H9 (cell line): Measurements from ENCODE around the gene EML3. TPM values are rescaled to one million over a fixed set of nuclear protein-coding genes. Genes with fewer than 3 reads are reported as not detected.

Experiments used
- DNase-seq: peaks from one replicate; pipeline ENCODE4 v3.0.0-alpha.2; 2017
- H2AFZ ChIP-seq: one replicate; pipeline ENCODE4 v1.6.1; 2013; ENCODE audit warnings: mild to moderate bottlenecking, low read length, control low read depth, moderate library complexity
- H2AK5ac ChIP-seq: 2 replicates; pipeline ENCODE4 v1.6.1; 2013; ENCODE audit warnings: low read length, control low read depth, mixed read lengths; ENCODE audit not compliant: insufficient read length
- H2BK120ac ChIP-seq: one replicate; pipeline ENCODE4 v1.6.1; 2013; ENCODE audit warnings: low read depth, mild to moderate bottlenecking, low read length, control low read depth, inconsistent platforms; ENCODE audit not compliant: poor library complexity, severe bottlenecking
- H2BK12ac ChIP-seq: 2 replicates; pipeline ENCODE4 v1.6.1; 2013; ENCODE audit warnings: low read length, control low read depth, mixed read lengths, low read depth; ENCODE audit not compliant: insufficient read length
- H2BK15ac ChIP-seq: 2 replicates; pipeline ENCODE4 v1.6.1; 2013; ENCODE audit warnings: low read depth, low read length, control low read depth
- H2BK20ac ChIP-seq: one replicate; pipeline ENCODE4 v1.6.1; 2013; ENCODE audit warnings: low read depth, mild to moderate bottlenecking, low read length, control low read depth, inconsistent platforms; ENCODE audit not compliant: poor library complexity, severe bottlenecking
- H2BK5ac ChIP-seq: 2 replicates; pipeline ENCODE4 v1.6.1; 2013; ENCODE audit warnings: low read length, control low read depth, mixed read lengths; ENCODE audit not compliant: insufficient read length
- H3K14ac ChIP-seq: 2 replicates; pipeline ENCODE4 v1.6.1; 2013; ENCODE audit warnings: low read length, control low read depth; ENCODE audit not compliant: insufficient read depth
- H3K18ac ChIP-seq: 2 replicates; pipeline ENCODE4 v1.6.1; 2013; ENCODE audit warnings: low read depth, mild to moderate bottlenecking, mixed read lengths, low read length, control low read depth; ENCODE audit not compliant: insufficient read length
- H3K23ac ChIP-seq: 2 replicates; pipeline ENCODE4 v1.6.1; 2013; ENCODE audit warnings: low read length, control low read depth, mixed read lengths, low read depth; ENCODE audit not compliant: insufficient read length
- H3K23me2 ChIP-seq: 2 replicates; pipeline ENCODE4 v1.6.1; 2013; ENCODE audit warnings: low read depth, mild to moderate bottlenecking, mixed read lengths, low read length, control low read depth; ENCODE audit not compliant: insufficient read length, poor library complexity, severe bottlenecking
- H3K27ac ChIP-seq: 2 replicates; pipeline ENCODE4 v1.5.1; 2013; ENCODE audit warnings: low read length, control low read depth, mixed read lengths, low read depth; ENCODE audit not compliant: insufficient read length
- H3K27me3 ChIP-seq: 2 replicates; pipeline ENCODE4 v1.6.1; 2013; ENCODE audit warnings: low read length, control low read depth, inconsistent platforms; ENCODE audit not compliant: insufficient read depth
- H3K4ac ChIP-seq: 2 replicates; pipeline ENCODE4 v1.6.1; 2013; ENCODE audit warnings: low read depth, mild to moderate bottlenecking, control low read depth, inconsistent platforms, low read length, moderate library complexity
- H3K4me1 ChIP-seq: 2 replicates; pipeline ENCODE4 v1.6.1; 2013; ENCODE audit warnings: low read length, control low read depth, inconsistent platforms; ENCODE audit not compliant: insufficient read depth
- H3K4me2 ChIP-seq: 2 replicates; pipeline ENCODE4 v1.6.1; 2013; ENCODE audit warnings: low read length, control low read depth, mixed read lengths; ENCODE audit not compliant: insufficient read length, insufficient read depth
- H3K56ac ChIP-seq: 2 replicates; pipeline ENCODE4 v1.6.1; 2013; ENCODE audit warnings: low read depth, mild to moderate bottlenecking, mixed read lengths, low read length, control low read depth; ENCODE audit not compliant: insufficient read length
- H3K79me1 ChIP-seq: 2 replicates; pipeline ENCODE4 v1.6.1; 2013; ENCODE audit warnings: low read depth, mild to moderate bottlenecking, moderate library complexity, low read length, control low read depth, inconsistent platforms; ENCODE audit not compliant: insufficient read depth, poor library complexity, severe bottlenecking
- H3K79me2 ChIP-seq: 2 replicates; pipeline ENCODE4 v1.6.1; 2013; ENCODE audit warnings: low read length, control low read depth, inconsistent platforms; ENCODE audit not compliant: insufficient read depth
- H3K9ac ChIP-seq: 2 replicates; pipeline ENCODE4 v1.6.1; 2013; ENCODE audit warnings: low read length, control low read depth, mixed read lengths; ENCODE audit not compliant: insufficient read length; ENCODE audit errors: extremely low read depth
- H3K9me3 ChIP-seq: one replicate; pipeline ENCODE4 v1.6.1; 2013; ENCODE audit warnings: low read depth, low read length, inconsistent platforms; ENCODE audit not compliant: control insufficient read depth
- H3T11ph ChIP-seq: one replicate; pipeline ENCODE4 v1.6.1; 2013; ENCODE audit warnings: mild to moderate bottlenecking, low read length, control low read depth, inconsistent platforms
- H4K20me1 ChIP-seq: one replicate; pipeline ENCODE4 v1.6.1; 2013; ENCODE audit not compliant: control insufficient read depth, insufficient read length, insufficient read depth
- H4K5ac ChIP-seq: 2 replicates; pipeline ENCODE4 v1.6.1; 2013; ENCODE audit warnings: low read depth, mild to moderate bottlenecking, mixed read lengths, low read length, control low read depth; ENCODE audit not compliant: insufficient read length
- H4K8ac ChIP-seq: replicated peaks from 2 replicates; pipeline ENCODE4 v1.6.1; 2013; ENCODE audit warnings: low read length, control low read depth, mixed read lengths, low read depth; ENCODE audit not compliant: insufficient read length
- H4K91ac ChIP-seq: 2 replicates; pipeline ENCODE4 v1.6.1; 2013; ENCODE audit warnings: low read depth, mild to moderate bottlenecking, moderate library complexity, mixed read lengths, low read length, control low read depth; ENCODE audit not compliant: insufficient read length
- H3K27ac Mint-ChIP-seq, 3 experiments: 2 replicates in 2 of 3; 3 replicates in 1 of 3; pipeline ENCODE4 v1.8.0; 2020 to 2021; ENCODE audit warnings: mixed read lengths in 3 of 3, mild to moderate bottlenecking in 1 of 3, moderate library complexity in 1 of 3
- H3K27me3 Mint-ChIP-seq: 2 replicates; pipeline ENCODE4 v1.8.0; 2021; ENCODE audit warnings: low read depth, mild to moderate bottlenecking, moderate library complexity, mixed read lengths
- H3K36me3 Mint-ChIP-seq, 3 experiments: 2 replicates in 2 of 3; 3 replicates in 1 of 3; pipeline ENCODE4 v1.8.0; 2020 to 2021; ENCODE audit warnings: low read depth in 3 of 3, mixed read lengths in 3 of 3; ENCODE audit not compliant: insufficient read depth in 1 of 3
- H3K4me1 Mint-ChIP-seq, 2 experiments: 2 replicates each; pipeline ENCODE4 v1.8.0; 2020; ENCODE audit warnings: mixed read lengths in 2 of 2
- H3K4me3 Mint-ChIP-seq, 2 experiments: 2 replicates in 1 of 2; 3 replicates in 1 of 2; pipeline ENCODE4 v1.8.0; 2020 to 2021; ENCODE audit warnings: mild to moderate bottlenecking in 2 of 2, mixed read lengths in 2 of 2, moderate library complexity in 1 of 2
- H3K9me3 Mint-ChIP-seq, 2 experiments: 2 replicates in 1 of 2; 3 replicates in 1 of 2; pipeline ENCODE4 v1.8.0; 2020; ENCODE audit warnings: mild to moderate bottlenecking in 2 of 2, mixed read lengths in 2 of 2, moderate library complexity in 1 of 2
- WGBS: extraction: QIAGEN DNeasy Blood & Tissue Kit; methylation state at CpG from one replicate; pipeline ENCODE4 v1.1.7; 2013; ENCODE audit warnings: missing lambda C conversion rate, low lambda C conversion rate, mixed read lengths; ENCODE audit not compliant: insufficient read length; ENCODE audit errors: extremely low coverage; 5-methylcytosine and 5-hydroxymethylcytosine counted together
- total RNA-seq: library from RNA; stranded (reverse); gene quantifications from 2 replicates; pipeline ENCODE4 v1.2.1, GENCODE V29; 2021
- TF ChIP-seq, protein P1 (sequence below): fragments of 200-600 bp; sonication (generic); conservative IDR thresholded peaks from 3 replicates; pipeline ENCODE4 v1.8.0; 2021; ENCODE audit warnings: antibody characterized with exemption, mild to moderate bottlenecking

EML3 gene
- total RNA-seq, 1 experiment from 2014 or later, result 35.3 TPM

DNA sequence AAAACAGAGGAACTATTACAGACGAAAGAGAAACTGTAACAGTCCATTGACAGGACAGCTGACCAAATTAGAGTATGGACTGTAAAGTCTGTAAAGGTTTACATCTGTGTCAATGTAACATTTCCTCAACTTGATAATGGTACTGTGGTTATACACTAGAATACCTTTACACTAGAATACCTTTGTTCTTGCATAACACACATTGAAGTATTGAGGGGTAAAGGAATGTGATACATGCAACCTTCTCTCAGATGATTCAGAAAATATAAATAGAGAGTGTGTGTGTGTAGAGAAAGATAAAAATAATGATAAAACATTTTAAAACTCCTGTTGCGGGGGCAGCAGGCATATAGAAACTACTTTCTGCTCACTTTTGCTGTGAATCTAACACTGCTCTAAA lies 33.3 kb downstream of the EML3 start:
- Histone ChIP-seq H3K4ac (no peak overlapping the region), H3K14ac (no peak overlapping the region), H3K79me2 (no peaks in the 10 kb centered on the region), H2BK120ac (no peak overlapping the region), H3K23ac (no peak overlapping the region), H4K20me1 (no peaks in the 10 kb centered on the region), H3K27ac (no peak overlapping the region), H2AK5ac (no peak overlapping the region), H3K23me2 (peaks cover 5% of the 10 kb centered on the region), H3K4me2 (no peak overlapping the region), H2BK12ac (no peak overlapping the region), H3K9ac (no peak overlapping the region), H2BK5ac (no peak overlapping the region), H4K8ac (no peak overlapping the region), H3K4me1 (no peaks in the 10 kb centered on the region), H2BK20ac (no peak overlapping the region), H3K18ac (no peak overlapping the region), H3K56ac (no peak overlapping the region), H2BK15ac (no peak overlapping the region), H3T11ph (no peak overlapping the region), H3K27me3 (no peaks in the 10 kb centered on the region), H3K79me1 (no peaks in the 10 kb centered on the region), H4K91ac (no peak overlapping the region), H2AFZ (no peak overlapping the region), H4K5ac (no peak overlapping the region), H3K9me3 (no peaks in the 10 kb centered on the region)
- TF ChIP-seq, protein P1, sequence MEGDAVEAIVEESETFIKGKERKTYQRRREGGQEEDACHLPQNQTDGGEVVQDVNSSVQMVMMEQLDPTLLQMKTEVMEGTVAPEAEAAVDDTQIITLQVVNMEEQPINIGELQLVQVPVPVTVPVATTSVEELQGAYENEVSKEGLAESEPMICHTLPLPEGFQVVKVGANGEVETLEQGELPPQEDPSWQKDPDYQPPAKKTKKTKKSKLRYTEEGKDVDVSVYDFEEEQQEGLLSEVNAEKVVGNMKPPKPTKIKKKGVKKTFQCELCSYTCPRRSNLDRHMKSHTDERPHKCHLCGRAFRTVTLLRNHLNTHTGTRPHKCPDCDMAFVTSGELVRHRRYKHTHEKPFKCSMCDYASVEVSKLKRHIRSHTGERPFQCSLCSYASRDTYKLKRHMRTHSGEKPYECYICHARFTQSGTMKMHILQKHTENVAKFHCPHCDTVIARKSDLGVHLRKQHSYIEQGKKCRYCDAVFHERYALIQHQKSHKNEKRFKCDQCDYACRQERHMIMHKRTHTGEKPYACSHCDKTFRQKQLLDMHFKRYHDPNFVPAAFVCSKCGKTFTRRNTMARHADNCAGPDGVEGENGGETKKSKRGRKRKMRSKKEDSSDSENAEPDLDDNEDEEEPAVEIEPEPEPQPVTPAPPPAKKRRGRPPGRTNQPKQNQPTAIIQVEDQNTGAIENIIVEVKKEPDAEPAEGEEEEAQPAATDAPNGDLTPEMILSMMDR, result no peak
- no peaks in the 10 kb centered on the region for H3K9me3 Mint-ChIP-seq
- no peak overlapping the region for H3K4me3 Mint-ChIP-seq
- H3K4me1 Mint-ChIP-seq, result peaks cover 11% of the 10 kb centered on the region in 2 experiments
- WGBS, result no CpG with 5 or more reads among the region's 2 CpGs
- peaks cover 7 to 57% (median 46%) of the 10 kb centered on the region in 3 experiments for H3K36me3 Mint-ChIP-seq
- no peak for DNase-seq
- H3K27ac Mint-ChIP-seq, result no peak overlapping the region
- no peaks in the 10 kb centered on the region for H3K27me3 Mint-ChIP-seq
